Sigmoid colon (tissue), 7 donors: ENCODE data around the gene BCAS3. TPM values are rescaled to one million over a fixed set of nuclear protein-coding genes. Genes with fewer than 3 reads are reported as not detected.

ENCODE experiments used
- DNase-seq: peaks from one replicate; pipeline ENCODE4 v3.0.0-alpha.2; 2019
- H3K27ac ChIP-seq, 4 donors: fragments of 200-600 bp; sonication (generic); one replicate each; pipeline ENCODE4 v1.5.1; 2016 to 2019; ENCODE audit warnings: mild to moderate bottlenecking in 1 of 4
- H3K27me3 ChIP-seq, 3 donors: fragments of 200-600 bp; sonication (generic); one replicate each; pipeline ENCODE4 v1.5.1; 2019; ENCODE audit warnings: mild to moderate bottlenecking in 1 of 3
- H3K36me3 ChIP-seq, 4 donors: fragments of 200-600 bp; sonication (generic); one replicate each; pipeline ENCODE4 v1.5.1; 2016 to 2019
- H3K4me1 ChIP-seq, 4 donors: fragments of 200-600 bp; sonication (generic); one replicate each; pipeline ENCODE4 v1.5.1; 2017 to 2019
- H3K4me3 ChIP-seq, 4 donors: fragments of 200-600 bp; sonication (generic); one replicate each; pipeline ENCODE4 v1.5.1; 2017 to 2019; ENCODE audit warnings: mild to moderate bottlenecking in 2 of 4, moderate library complexity in 1 of 4
- H3K9me3 ChIP-seq, 4 donors: fragments of 200-600 bp in 3 of 4; sonication (generic) in 3 of 4; one replicate each; pipeline versions ENCODE4 v1.5.1 to v1.6.1; 2013 to 2019
- EP300 ChIP-seq, 4 donors: sonication (generic); formaldehyde crosslinking; IDR thresholded peaks; one replicate each; pipeline ENCODE4 v1.6.1; 2017; ENCODE audit warnings: antibody characterized with exemption in 4 of 4
- POLR2A ChIP-seq, 2 donors: fragments of 450-650 bp; IDR thresholded peaks; one replicate each; pipeline ENCODE4 v1.6.1; 2016; ENCODE audit warnings: antibody characterized with exemption in 2 of 2, mild to moderate bottlenecking in 2 of 2, moderate library complexity in 2 of 2
- POLR2AphosphoS5 ChIP-seq, 4 donors: sonication (generic); formaldehyde crosslinking; IDR thresholded peaks; one replicate each; pipeline ENCODE4 v1.6.1; 2017; ENCODE audit warnings: antibody characterized with exemption in 4 of 4
- WGBS, 2 donors: extraction: QIAGEN DNeasy Blood & Tissue Kit; methylation state at CpG; one replicate each; pipeline ENCODE4 v1.1.7; 2013; 5-methylcytosine and 5-hydroxymethylcytosine counted together
- intact Hi-C: fragments of 100-400 bp; cut with DNase I; formaldehyde crosslinking; loops from one replicate; pipeline ENCODE4 v1.15.1; 2023
- polyA plus RNA-seq, 3 donors: library from polyadenylated mRNA; stranded (reverse); fragments of 200-250 nt; gene quantifications; one replicate each; pipeline ENCODE4 v1.2.3, GENCODE V29; 2013
- total RNA-seq, 4 donors: library from RNA; depleted of rRNA; stranded (reverse); fragments of >200 nt; gene quantifications; one replicate each; pipeline ENCODE4 v1.1.0, GENCODE V29; 2016
- TF ChIP-seq, protein P1 (sequence below), 4 experiments: fragments of 450-650 bp in 3 of 4; fragments of 200-600 bp in 1 of 4; IDR thresholded peaks; one replicate each; pipeline ENCODE4 v1.5.1; 2016 to 2019; ENCODE audit warnings: antibody characterized with exemption in 4 of 4, mild to moderate bottlenecking in 3 of 4, moderate library complexity in 2 of 4
- donor health status: healthy with polysubstance abuse.
- donor health status: Bipolar disorder and iron deficiency.
- donor health status: healthy.

BCAS3 gene
- total and polyA plus RNA-seq, 7 donors, result 6.3 to 38.5 (median 28.5) TPM

DNA sequence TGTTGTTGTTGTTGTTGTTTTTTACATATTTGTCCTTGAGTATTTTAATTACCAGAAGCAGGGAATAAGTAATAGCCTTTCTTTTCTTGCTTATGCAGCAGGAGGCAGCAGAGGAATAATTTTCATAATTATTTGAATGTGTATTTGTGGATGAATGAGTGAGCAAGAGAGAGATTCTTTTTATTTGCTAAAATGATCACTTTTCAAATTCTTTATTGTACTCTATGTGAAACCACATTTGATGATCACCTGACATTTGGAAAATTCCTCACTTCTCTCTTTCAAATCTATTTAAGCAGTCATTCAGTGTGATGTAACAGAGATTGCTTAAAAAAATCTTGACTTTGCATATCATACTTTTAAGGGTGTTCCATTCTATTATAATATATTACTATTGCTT is 223.6 kb downstream of the BCAS3 start:
- no peaks in the 10 kb centered on the region for H3K4me1 ChIP-seq
- TF ChIP-seq EP300 (IDR thresholded peaks at IDR 0.05) (no peak), POLR2A (IDR thresholded peaks at IDR 0.05) (no peak), POLR2AphosphoS5 (IDR thresholded peaks at IDR 0.05) (no peak)
- TF ChIP-seq, protein P1, sequence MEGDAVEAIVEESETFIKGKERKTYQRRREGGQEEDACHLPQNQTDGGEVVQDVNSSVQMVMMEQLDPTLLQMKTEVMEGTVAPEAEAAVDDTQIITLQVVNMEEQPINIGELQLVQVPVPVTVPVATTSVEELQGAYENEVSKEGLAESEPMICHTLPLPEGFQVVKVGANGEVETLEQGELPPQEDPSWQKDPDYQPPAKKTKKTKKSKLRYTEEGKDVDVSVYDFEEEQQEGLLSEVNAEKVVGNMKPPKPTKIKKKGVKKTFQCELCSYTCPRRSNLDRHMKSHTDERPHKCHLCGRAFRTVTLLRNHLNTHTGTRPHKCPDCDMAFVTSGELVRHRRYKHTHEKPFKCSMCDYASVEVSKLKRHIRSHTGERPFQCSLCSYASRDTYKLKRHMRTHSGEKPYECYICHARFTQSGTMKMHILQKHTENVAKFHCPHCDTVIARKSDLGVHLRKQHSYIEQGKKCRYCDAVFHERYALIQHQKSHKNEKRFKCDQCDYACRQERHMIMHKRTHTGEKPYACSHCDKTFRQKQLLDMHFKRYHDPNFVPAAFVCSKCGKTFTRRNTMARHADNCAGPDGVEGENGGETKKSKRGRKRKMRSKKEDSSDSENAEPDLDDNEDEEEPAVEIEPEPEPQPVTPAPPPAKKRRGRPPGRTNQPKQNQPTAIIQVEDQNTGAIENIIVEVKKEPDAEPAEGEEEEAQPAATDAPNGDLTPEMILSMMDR (IDR thresholded peaks at IDR 0.05), result no peak
- no peak for DNase-seq
- H3K36me3 ChIP-seq, result peaks cover 0 to 16% (median 0%) of the 10 kb centered on the region in 4 donors
- intact Hi-C loops, result no loop called here
- no peak overlapping the region for H3K4me3 ChIP-seq
- H3K27ac ChIP-seq, result no peak overlapping the region
- H3K27me3 ChIP-seq, result no peaks in the 10 kb centered on the region
- H3K9me3 ChIP-seq, result peaks cover 0 to 9% (median 1%) of the 10 kb centered on the region in 4 donors

- intact Hi-C loops, result no loop called here
- Histone ChIP-seq H3K27ac (no peak overlapping the region), H3K4me1 (no peaks in the 10 kb centered on the region), H3K9me3 (peaks cover 0 to 5% (median 0%) of the 10 kb centered on the region in 4 donors), H3K4me3 (no peak overlapping the region), H3K36me3 (peaks cover 0 to 16% (median 0%) of the 10 kb centered on the region in 4 donors), H3K27me3 (no peaks in the 10 kb centered on the region)
- 79 to 88% methylated on average over 2 of the region's 2 CpGs for WGBS, 2 donors
- no peak for DNase-seq
- TF ChIP-seq, protein P1 (IDR thresholded peaks at IDR 0.05), result no peak
- no peak for TF ChIP-seq EP300 (IDR thresholded peaks at IDR 0.05)
- no peak for TF ChIP-seq POLR2A (IDR thresholded peaks at IDR 0.05)
- no peak for TF ChIP-seq POLR2AphosphoS5 (IDR thresholded peaks at IDR 0.05)
Observed at GRCh38 chr17:60901806-60902205, 224.2 kb downstream of the BCAS3 start.

- WGBS, 2 donors, result 76 to 87% methylated on average over 7 of the region's 7 CpGs
- Histone ChIP-seq H3K27ac (no peak overlapping the region), H3K4me1 (no peaks in the 10 kb centered on the region), H3K9me3 (no peaks in the 10 kb centered on the region), H3K4me3 (no peak overlapping the region), H3K27me3 (no peaks in the 10 kb centered on the region), H3K36me3 (peaks cover 0 to 16% (median 0%) of the 10 kb centered on the region in 4 donors)
- TF ChIP-seq EP300 (IDR thresholded peaks at IDR 0.05) (no peak), POLR2AphosphoS5 (IDR thresholded peaks at IDR 0.05) (no peak), POLR2A (IDR thresholded peaks at IDR 0.05) (no peak)
- TF ChIP-seq, protein P1 (IDR thresholded peaks at IDR 0.05), result no peak
- intact Hi-C loops, result no loop called here
- DNase-seq, result no peak
Observed at GRCh38 chr17:60902399-60902798, 224.7 kb downstream of the BCAS3 start.

DNA sequence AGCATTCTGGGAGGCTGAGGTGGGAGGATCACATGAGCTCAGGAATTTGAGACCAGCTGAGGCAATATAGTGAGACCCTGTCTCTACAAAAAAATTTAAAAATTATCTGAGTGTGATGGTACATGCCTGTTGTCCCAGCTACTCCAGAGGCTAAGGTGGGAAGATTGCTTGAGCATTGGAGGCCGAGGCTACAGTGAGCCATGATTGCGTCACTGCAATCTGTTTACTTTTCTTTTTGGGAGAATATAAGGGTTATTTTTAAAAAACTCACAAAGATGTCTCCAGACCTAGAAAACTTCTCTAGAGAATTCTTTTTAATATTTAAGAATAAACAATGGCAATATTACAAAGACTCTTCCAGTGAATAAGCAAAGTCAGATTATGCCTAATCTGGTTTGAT is 226.9 kb downstream of the BCAS3 start:
- WGBS, 2 donors, result 92 to 99% methylated on average over 2 of the region's 2 CpGs
- TF ChIP-seq POLR2AphosphoS5 (IDR thresholded peaks at IDR 0.05), result no peak
- TF ChIP-seq EP300 (IDR thresholded peaks at IDR 0.05), result no peak
- TF ChIP-seq POLR2A (IDR thresholded peaks at IDR 0.05), result no peak
- TF ChIP-seq, protein P1 (IDR thresholded peaks at IDR 0.05), result no peak
- H3K9me3 ChIP-seq, result no peaks in the 10 kb centered on the region
- H3K4me1 ChIP-seq, result no peaks in the 10 kb centered on the region
- no peak overlapping the region for H3K4me3 ChIP-seq
- no peak overlapping the region for H3K27ac ChIP-seq
- no peaks in the 10 kb centered on the region for H3K27me3 ChIP-seq
- intact Hi-C loops, result no loop called here
- H3K36me3 ChIP-seq, result peaks cover 0 to 16% (median 0%) of the 10 kb centered on the region in 4 donors
- no peak for DNase-seq

DNA sequence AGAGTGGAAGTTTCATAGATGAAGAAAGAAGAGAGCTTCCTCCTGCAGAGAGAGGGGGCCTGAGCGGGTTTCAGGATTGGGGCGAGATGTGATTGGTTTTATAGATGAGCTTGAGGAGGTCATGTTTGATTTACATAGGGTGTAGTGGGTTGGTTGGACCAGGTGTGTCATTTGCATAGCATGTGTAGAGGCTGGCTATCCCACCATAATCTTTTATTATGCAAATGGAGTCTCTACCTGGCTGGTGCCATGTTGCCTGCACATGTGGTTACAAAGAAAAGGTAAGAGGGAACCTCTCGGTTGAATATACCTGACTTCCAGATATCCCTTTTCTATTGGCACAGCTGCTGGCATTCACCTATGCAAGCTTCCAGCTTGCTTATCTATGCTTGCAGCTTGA is 228.1 kb downstream of the BCAS3 start:
- intact Hi-C loops, result no loop called here
- TF ChIP-seq POLR2A (IDR thresholded peaks at IDR 0.05) (no peak), EP300 (IDR thresholded peaks at IDR 0.05) (no peak), POLR2AphosphoS5 (IDR thresholded peaks at IDR 0.05) (no peak)
- TF ChIP-seq, protein P1 (IDR thresholded peaks at IDR 0.05), result no peak
- Histone ChIP-seq H3K4me1 (no peaks in the 10 kb centered on the region), H3K36me3 (peaks cover 0 to 16% (median 0%) of the 10 kb centered on the region in 4 donors), H3K27me3 (no peaks in the 10 kb centered on the region), H3K27ac (no peak overlapping the region), H3K9me3 (no peaks in the 10 kb centered on the region), H3K4me3 (no peak overlapping the region)
- 96 to 99% methylated on average over 3 of the region's 3 CpGs for WGBS, 2 donors
- DNase-seq, result no peak
